ENCODE measurements around the gene AQP10.
"Not testable (repeated sequence)": the region's sequence is repeated elsewhere in the genome, so short reads cannot be mapped to it uniquely, and the experiment has no call there.

DNA sequence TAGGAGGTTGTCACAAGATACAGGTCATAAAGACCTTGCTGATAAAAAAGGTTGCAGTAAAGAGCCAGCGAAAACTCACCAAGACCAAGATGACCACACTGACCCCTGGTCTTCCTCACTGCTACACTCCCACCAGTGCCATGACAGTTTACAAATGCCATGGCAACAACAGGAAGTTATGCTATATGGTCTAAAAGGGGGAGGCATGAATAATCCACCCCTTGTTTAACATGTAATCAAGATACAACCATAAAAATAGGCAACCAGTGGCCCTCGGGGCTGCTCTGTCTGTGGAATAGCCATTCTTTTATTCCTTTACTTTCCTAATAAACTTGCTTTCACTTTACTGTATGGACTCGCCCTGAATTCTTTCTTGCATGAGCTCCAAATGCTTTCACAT, 6.7 kb upstream of the AQP10 start:
- TF ChIP-seq, protein P1, sequence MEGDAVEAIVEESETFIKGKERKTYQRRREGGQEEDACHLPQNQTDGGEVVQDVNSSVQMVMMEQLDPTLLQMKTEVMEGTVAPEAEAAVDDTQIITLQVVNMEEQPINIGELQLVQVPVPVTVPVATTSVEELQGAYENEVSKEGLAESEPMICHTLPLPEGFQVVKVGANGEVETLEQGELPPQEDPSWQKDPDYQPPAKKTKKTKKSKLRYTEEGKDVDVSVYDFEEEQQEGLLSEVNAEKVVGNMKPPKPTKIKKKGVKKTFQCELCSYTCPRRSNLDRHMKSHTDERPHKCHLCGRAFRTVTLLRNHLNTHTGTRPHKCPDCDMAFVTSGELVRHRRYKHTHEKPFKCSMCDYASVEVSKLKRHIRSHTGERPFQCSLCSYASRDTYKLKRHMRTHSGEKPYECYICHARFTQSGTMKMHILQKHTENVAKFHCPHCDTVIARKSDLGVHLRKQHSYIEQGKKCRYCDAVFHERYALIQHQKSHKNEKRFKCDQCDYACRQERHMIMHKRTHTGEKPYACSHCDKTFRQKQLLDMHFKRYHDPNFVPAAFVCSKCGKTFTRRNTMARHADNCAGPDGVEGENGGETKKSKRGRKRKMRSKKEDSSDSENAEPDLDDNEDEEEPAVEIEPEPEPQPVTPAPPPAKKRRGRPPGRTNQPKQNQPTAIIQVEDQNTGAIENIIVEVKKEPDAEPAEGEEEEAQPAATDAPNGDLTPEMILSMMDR (IDR thresholded peaks at IDR 0.05), result not testable (repeated sequence)
- TF ChIP-seq POLR2A (IDR thresholded peaks at IDR 0.05), result not testable (repeated sequence)

All from lower leg skin (tissue), 3 donors.